Neural crest cell (in vitro differentiated cells): ENCODE measurements around the gene TAOK2. TPM values are rescaled to one million over a fixed set of nuclear protein-coding genes. Genes with fewer than 3 reads are reported as not detected.

Experiments
- DNase-seq: peaks from one replicate; pipeline ENCODE4 v3.0.0; 2021; ENCODE audit warnings: low read depth, mixed read lengths, low spot score
- H3K27ac Mint-ChIP-seq: one replicate; pipeline ENCODE4 v1.8.0; 2021; ENCODE audit warnings: mild to moderate bottlenecking, mixed read lengths; ENCODE audit not compliant: unreplicated experiment
- H3K27me3 Mint-ChIP-seq: 2 replicates; pipeline ENCODE4 v1.8.0; 2021; ENCODE audit warnings: low read depth, mild to moderate bottlenecking, mixed read lengths
- H3K36me3 Mint-ChIP-seq: 2 replicates; pipeline ENCODE4 v1.8.0; 2021; ENCODE audit warnings: low read depth, mild to moderate bottlenecking, mixed read lengths
- H3K4me1 Mint-ChIP-seq: 2 replicates; pipeline ENCODE4 v1.8.0; 2021; ENCODE audit warnings: mixed read lengths
- H3K4me3 Mint-ChIP-seq: one replicate; pipeline ENCODE4 v1.8.0; 2021; ENCODE audit warnings: mild to moderate bottlenecking, mixed read lengths
- H3K9me3 Mint-ChIP-seq: 2 replicates; pipeline ENCODE4 v1.8.0; 2021; ENCODE audit warnings: mixed read lengths
- total RNA-seq: library from RNA; stranded (reverse); gene quantifications from 2 replicates; pipeline ENCODE4 v1.2.1, GENCODE V29; 2021
- TF ChIP-seq, protein P1 (sequence below): fragments of 200-600 bp; sonication (generic); conservative IDR thresholded peaks from 2 replicates; pipeline ENCODE4 v1.5.0; 2021; ENCODE audit warnings: antibody characterized with exemption, mild to moderate bottlenecking

TAOK2 gene
- total RNA-seq, 1 donor from 2014 or later, result 73.2 TPM

- Mint-ChIP-seq H3K27ac (peak within 1 kb of the TSS; percentile 99), H3K4me1 (peaks cover 33% of the 10 kb centered on the region), H3K27me3 (peaks cover 3% of the 10 kb centered on the region), H3K4me3 (peak within 1 kb of the TSS; percentile 97), H3K9me3 (no peaks in the 10 kb centered on the region), H3K36me3 (peaks cover 11% of the 10 kb centered on the region)
- DNase-seq, result peak; percentile 80
- TF ChIP-seq, protein P1, sequence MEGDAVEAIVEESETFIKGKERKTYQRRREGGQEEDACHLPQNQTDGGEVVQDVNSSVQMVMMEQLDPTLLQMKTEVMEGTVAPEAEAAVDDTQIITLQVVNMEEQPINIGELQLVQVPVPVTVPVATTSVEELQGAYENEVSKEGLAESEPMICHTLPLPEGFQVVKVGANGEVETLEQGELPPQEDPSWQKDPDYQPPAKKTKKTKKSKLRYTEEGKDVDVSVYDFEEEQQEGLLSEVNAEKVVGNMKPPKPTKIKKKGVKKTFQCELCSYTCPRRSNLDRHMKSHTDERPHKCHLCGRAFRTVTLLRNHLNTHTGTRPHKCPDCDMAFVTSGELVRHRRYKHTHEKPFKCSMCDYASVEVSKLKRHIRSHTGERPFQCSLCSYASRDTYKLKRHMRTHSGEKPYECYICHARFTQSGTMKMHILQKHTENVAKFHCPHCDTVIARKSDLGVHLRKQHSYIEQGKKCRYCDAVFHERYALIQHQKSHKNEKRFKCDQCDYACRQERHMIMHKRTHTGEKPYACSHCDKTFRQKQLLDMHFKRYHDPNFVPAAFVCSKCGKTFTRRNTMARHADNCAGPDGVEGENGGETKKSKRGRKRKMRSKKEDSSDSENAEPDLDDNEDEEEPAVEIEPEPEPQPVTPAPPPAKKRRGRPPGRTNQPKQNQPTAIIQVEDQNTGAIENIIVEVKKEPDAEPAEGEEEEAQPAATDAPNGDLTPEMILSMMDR, result no peak
Observed at GRCh38 chr16:29995324-29995910, 21.7 kb downstream of the TAOK2 start, which contains the start of gene HIRIP3. Gene HIRIP3, minus strand, starts transcription at chr16:29995617. Its CDS starts 12 bp downstream, at chr16:29995605.

- peaks cover 33% of the 10 kb centered on the region for H3K4me1 Mint-ChIP-seq
- no peaks in the 10 kb centered on the region for H3K9me3 Mint-ChIP-seq
- peaks cover 3% of the 10 kb centered on the region for H3K27me3 Mint-ChIP-seq
Observed at GRCh38 chr16:29995911-29996765, 22.5 kb downstream of the TAOK2 start, which contains the start of gene INO80E. Gene INO80E, plus strand, starts transcription at chr16:29996241. Its CDS starts 70 bp downstream, at chr16:29996311.

DNA sequence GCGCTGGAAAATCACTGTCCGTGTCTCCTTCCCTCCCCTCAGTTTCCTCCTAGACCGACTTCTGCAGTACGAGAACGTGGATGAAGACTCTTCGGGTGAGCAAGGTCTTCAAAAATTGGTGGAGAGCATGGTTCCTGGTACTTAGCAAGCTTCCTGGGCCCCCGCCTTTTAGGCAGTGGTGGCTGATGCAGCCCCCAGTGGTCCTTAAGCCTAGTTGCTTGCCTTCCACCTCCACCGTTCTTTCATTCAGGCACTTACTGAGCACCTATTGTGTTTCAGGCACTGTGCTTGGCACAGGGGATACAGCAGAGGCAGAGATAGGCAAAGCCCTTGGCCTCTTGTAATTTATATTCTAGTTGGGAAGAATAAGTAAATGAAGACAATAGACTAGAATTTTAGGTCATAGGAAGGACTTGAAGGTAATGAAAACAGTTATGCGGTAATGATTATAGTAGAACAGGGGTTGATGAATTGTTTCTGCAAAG lies 23.1 kb downstream of the TAOK2 start:
- Mint-ChIP-seq H3K36me3 (peaks cover 11% of the 10 kb centered on the region), H3K27ac (peak overlapping the region; percentile 99), H3K4me3 (peak overlapping the region; percentile 97), H3K4me1 (peaks cover 33% of the 10 kb centered on the region), H3K27me3 (peaks cover 3% of the 10 kb centered on the region), H3K9me3 (no peaks in the 10 kb centered on the region)
- TF ChIP-seq, protein P1, result no peak
- DNase-seq, result no peak

More at GRCh38 chr16:29995911-29996765, 22.5 kb downstream of the TAOK2 start, which contains the start of gene INO80E:
- peak; percentile 97 for DNase-seq
- TF ChIP-seq, protein P1, result no peak
- peaks cover 11% of the 10 kb centered on the region for H3K36me3 Mint-ChIP-seq
- H3K4me3 Mint-ChIP-seq, result peak within 1 kb of the TSS; percentile 97
- peak within 1 kb of the TSS; percentile 99 for H3K27ac Mint-ChIP-seq

GRCh38 chr16:29999605-30000004 lies 25.9 kb downstream of the TAOK2 start:
- Mint-ChIP-seq H3K27me3 (peaks cover 3% of the 10 kb centered on the region), H3K27ac (peak overlapping the region; percentile 27), H3K9me3 (no peaks in the 10 kb centered on the region), H3K36me3 (peaks cover 9% of the 10 kb centered on the region), H3K4me1 (peaks cover 23% of the 10 kb centered on the region), H3K4me3 (peak overlapping the region; percentile 97)
- TF ChIP-seq, protein P1, result no peak
- DNase-seq, result no peak

DNA sequence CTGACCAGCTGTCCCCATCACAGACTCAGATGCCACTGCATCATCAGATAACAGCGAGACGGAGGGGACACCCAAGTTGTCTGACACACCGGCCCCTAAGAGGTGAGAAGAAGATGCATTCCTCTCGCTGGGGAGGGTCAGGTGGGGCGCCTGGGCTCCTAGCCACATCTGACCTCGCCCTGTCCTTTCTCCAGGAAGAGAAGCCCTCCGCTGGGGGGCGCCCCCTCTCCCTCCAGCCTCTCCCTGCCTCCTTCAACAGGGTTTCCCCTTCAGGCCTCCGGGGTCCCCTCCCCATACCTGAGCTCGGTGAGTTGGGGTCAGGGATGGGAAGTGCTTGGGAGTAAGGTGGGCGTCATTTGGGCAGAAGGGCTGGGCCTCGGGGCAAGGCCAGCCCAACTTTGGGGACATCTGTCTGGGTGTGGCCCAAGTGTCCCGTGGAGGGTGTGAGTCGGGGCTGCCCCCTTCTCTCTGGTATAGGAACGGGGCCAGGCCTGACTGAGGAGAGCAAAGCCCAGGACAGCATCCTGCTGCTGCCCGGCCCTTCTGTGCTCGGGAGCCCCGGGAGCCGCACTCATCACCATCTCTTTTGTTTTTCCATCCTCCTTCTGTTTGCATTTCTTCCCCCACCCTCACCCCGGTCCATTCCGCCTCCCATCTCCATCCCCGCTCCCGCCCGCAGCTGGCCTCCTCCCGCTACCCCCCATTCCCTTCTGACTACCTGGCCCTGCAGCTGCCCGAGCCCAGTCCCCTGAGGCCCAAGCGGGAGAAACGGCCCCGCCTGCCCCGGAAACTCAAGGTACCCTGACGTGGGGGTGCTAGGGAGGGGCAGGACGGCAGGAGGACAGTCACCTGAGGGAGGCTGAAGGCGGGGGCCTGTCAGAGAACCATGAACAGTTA lies 27.3 kb downstream of the TAOK2 start:
- Mint-ChIP-seq H3K36me3 (peaks cover 9% of the 10 kb centered on the region), H3K4me3 (peak overlapping the region; percentile 64), H3K27ac (no peak overlapping the region), H3K4me1 (peaks cover 11% of the 10 kb centered on the region), H3K9me3 (no peaks in the 10 kb centered on the region), H3K27me3 (no peaks in the 10 kb centered on the region)
- DNase-seq, result no peak
- TF ChIP-seq, protein P1, result no peak
